SKM-1 treated with dmso at 0.1 percent for 144 hours (cell line): ENCODE results near the gene ADCY7.
"Not testable (repeated sequence)": the region's sequence is repeated elsewhere in the genome, so short reads cannot be mapped to it uniquely, and the experiment has no call there.

Experiments
- DNase-seq: peaks from one replicate; lab custom pipeline; 2025; ENCODE audit not compliant: unreplicated experiment; lab: John Stamatoyannopoulos, UW

Gene ADCY7

DNA sequence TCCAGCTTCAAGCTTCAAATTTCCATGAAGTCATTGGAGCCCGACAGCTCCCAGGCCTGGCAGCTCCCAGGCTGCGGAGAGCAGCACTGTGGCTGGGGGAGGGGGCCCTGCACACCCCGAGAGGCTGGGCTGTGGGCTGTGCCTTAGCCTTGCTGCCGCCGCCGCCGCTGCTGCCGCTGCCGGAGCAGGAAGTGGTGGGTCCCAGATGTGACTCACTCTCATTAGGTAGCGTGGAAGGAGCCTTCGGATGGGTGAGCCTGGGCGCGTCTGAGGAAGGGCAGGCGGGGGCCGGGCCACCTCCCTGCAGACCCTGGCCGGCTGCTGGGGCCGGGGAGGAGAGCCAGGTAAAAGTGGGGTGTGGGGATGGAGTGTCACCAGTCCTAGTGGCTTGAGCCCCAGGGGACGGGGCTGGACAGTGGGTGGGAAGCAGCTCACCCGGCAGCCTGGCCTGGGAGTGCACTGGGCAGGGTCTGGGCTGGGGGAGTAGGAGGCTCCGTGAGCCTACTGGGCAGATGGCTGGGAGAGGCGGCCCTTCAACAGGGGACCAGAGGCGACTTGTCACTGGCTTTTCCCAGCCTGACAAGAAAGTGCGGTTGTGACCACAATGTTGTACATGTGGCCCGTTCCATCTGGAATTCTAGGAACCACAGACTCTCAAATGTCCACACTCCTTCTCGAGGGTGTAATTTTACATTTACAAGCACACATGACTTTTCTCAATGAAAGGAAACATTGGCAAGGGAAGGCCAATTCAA, at the start of gene ADCY7:
TSS of gene ADCY7 (plus strand) at position 215 of the 755 bp plus-strand sequence. CDS start 21,629 bp downstream, outside the sequence.
- DNase-seq: peak; percentile 85

DNA sequence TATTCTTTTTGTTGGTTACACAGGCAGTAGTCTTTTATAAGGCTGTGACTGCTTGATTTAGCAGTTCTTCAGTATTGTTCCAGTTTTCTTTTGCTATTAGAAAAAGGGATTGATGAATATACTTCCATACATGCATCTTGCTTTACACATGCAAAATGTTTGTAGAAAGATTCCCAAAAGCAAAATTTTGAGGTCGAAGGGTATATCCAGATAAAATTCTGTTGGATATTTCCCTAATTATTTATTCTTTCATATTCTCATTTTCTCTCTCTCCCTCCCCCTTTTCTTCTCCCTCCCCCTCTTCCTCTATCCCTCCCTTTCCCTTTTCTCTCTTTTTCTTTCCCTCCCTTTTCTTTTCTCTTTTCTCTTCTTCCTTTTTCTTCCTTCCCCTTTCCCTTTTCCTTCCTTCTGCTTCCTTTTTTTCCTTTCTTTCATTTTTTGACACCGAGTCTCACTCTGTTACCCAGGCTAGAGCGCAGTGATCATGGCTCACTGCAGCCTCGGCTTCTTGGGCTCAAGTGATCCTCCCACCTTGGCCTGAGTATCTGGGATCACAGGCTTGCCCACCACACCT, 46.9 kb upstream of the ADCY7 start:
- DNase-seq: no peak

DNA sequence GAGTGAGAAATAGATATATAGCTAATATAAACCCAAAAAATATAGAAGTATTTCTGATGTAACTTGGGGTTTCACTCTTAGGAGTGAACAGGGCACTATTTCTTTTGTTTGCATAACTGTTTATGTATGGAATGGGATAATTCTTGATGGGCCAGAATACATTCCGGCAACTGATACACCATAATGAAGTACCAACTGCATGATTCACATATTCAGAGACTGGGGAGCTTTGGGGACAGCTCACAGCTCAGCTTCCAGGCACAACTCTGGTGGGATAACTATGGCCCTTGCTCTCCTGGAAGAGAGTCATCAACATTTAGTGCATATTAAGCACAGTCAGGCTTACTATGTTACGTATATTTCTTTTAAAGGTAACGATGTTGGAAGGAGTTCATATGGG, 42.1 kb upstream of the ADCY7 start:
- no peak for DNase-seq

DNA sequence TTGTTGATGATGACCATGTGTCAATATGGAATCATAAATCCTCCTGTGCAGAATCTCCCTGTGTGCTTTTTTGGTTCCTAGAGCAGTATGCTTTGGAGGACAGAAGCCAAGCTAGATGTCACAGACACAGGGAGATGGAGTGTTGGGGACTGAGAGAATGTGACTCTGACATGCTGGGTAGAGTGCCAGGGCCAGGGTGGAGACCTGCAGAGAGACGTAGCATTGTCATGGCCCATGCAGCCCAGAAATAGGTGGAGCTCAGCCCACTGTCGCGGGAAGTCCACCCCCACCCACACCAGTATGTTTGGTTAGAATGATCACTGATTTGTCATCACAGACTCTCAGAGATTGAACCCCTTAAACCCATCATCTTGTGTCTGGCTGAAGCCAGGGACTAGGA, 39.2 kb upstream of the ADCY7 start:
- DNase-seq: no peak

DNA sequence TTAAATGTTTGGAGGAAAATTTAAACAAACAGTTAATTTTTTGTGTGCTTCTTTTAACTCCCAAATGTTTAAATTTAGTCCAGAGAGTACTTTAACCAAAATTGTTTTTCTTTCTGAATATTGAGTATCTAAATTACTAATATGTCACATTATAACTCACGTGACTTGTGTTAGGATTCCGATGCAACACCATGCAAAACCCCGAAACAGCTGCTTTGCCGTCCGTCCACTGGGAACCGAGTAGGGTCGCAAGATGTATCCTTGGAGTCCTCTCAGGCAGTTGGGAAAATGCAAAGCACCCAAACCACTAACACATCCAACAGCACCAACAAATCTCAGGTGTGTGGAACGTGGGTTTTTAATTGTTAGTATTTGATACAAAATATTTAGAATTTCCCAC, 38.7 kb upstream of the ADCY7 start:
- no peak for DNase-seq

- no peak for DNase-seq
These were observed 37.9 kb upstream of the ADCY7 start for GRCh38 chr16:50228364-50228868.

GRCh38 chr16:50229149-50229726, 37.1 kb upstream of the ADCY7 start:
- no peak for DNase-seq

DNA sequence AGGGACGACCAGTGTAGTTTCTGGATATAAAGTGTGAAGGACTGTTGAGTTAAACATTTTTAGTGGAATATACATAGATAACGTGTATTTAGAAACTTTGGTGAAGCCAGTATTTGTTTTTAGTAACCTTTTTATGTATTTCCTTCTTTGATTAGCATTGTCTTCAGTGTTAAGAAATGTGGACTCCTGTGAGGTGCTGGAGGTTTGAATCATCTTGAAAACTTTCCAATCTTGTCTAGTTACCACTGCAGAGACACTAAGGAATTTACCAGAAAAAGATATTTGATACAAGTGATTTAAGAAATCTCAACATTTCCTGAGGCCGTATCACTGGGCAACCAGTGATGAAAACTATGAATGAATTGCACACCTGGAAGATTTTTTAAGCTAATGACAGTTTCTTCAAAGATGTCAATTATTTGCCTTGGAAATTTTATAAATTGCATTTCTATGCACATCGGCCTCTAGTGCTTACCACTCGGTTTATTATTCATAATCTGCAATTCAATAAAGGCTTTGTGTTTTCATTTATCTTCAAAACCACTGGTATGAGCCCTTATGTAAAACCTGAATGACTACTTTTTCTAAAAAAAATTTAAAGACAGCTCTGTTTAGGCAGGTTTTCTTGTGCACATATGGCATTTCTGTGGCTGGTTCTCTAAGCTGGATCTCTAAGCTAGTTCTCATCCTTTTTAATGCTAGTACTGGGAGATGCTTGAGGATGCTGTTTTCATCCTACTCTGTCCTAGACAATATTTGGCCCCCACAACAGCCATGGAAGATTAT, 31.4 kb upstream of the ADCY7 start:
- DNase-seq: no peak

DNA sequence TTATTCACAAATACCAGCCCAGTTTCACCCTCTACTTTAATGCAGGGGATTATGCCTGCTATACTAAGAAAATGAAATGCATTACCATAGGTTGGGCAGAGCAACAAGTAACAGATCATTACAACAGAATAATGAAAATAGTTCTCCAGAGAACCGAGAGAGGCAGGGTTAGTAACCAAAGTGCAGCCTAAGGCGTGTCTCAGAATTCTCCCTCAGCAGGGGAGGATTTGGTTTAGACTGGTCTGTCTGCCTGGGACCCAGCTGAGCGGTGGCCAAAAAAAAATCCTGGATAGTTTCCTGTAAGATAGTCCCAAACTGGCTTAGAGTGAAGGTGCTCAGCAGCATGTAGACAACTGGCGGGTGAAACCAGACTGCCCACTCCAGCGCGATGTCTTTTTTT, 30.8 kb upstream of the ADCY7 start:
- DNase-seq: no peak

- no peak for DNase-seq
These were observed 28.0 kb upstream of the ADCY7 start for GRCh38 chr16:50238314-50238713.

GRCh38 chr16:50238868-50239301, 27.5 kb upstream of the ADCY7 start:
- no peak for DNase-seq

GRCh38 chr16:50243024-50243423, 23.3 kb upstream of the ADCY7 start:
- DNase-seq: not testable (repeated sequence)

DNA sequence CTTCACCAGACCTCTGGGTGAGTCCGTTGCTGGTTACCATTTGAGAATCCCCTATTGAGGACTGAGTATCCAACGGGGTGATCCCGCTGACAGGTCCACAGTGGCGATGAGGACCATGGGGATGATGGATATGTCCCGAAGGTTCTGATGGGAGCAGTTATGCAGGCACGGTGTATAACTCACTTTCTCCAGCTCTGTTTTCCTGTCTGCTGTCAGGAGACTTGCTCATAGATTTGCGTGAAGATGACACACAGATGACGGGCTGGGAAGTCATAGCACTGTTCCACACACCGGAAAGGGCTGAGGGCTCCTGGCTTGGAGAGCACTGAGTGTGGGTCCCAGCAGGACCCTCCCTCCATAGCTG, 22.2 kb upstream of the ADCY7 start:
- DNase-seq: no peak

- DNase-seq: no peak
These were observed 21.6 kb upstream of the ADCY7 start for GRCh38 chr16:50244504-50245416.

DNA sequence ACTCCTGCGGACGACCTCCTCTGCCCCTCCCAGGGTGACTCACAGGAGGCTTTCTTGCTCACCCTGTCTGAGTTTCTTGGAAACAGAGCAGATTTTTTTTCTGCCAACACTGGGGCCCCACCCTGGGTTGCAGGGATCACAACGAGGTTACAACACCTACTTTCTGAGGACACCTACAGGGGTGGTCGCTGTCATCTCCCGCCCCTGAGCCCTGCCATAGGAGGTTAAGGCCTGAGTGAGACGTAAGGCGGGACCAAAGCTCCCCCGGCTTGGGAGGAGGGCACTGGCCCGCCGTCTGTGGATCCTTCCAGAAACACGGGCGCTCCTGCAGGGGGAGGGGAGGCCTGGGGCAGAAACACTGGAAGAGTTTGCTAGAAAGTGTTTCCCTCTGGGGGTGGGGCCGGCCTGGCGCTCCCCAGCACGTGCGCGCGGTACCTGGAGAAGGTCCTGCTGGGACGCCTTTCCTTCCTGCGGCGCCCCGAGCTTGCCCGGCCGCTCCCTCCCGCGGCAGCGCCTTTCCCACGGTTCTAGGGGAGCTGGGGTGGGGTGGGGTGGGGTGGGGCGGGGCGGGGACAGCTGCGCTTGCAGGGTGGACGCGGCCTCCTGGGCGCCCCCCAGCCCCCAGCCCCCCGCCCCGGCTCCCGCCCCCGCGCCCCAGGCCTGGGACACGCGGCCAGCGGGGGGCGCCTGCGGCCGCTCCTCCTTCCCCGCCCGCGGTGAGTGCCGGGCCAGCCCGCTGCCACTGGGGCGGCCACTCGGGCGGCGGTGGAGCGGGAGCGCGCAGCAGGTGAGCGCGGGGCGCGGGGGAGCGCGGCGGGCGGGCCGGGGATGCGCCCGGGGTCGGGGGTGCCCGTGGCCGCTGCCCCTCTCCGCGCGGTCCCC, 20.7 kb upstream of the ADCY7 start:
- peak; percentile 29 for DNase-seq

DNA sequence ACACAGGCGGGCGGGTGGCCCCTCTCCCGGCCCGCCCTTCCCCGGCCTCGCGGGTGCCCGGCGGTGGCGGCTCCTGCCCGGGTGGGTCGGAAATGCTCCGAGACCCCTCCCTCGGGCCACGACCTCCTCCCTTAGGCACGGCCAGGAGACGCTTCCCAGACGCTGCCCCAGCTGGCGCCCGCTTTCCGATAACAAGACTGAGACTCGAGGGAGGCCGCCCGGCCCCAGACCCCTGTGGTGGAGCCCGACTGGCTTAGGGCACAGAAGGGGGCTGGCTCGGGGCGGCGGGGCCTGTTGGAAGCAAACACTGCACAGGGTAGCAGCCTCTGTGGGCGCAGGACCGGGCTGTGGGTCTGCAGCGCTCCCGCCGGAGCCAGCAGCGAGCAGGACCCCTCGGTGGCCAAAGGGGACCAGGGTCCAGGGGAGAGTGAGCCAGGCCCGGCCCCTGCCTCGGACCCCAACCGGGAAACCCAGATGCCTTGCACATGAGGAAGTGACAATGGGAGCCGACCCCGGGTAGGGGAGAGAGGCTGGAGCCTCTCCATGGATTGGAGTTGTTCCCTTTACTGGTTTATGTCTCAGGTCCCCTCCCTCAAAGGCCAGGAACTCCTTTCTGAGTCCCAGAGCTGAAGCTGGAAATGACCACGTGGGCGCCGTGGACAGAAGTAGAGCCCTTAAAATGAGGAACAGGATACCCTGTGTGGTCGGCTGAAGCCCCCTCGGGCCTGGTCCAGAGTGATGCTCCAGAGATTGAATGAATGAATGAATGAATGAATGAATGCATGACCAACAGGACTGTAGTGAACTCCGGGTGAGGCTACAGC, 19.8 kb upstream of the ADCY7 start:
- DNase-seq: peak; percentile 15

GRCh38 chr16:50247123-50247905, 19.0 kb upstream of the ADCY7 start:
- no peak for DNase-seq
